Measurements from ENCODE around the gene NCK2. TPM values are rescaled to one million over a fixed set of nuclear protein-coding genes. Genes with fewer than 3 reads are reported as not detected.

NCK2 gene
- total and polyA plus RNA-seq, 2 of the 4 experiments (the other 2 are of a cell fraction), result 15.8 to 22.2 TPM

GRCh38 chr2:105733875-105734274 lies 10.8 kb upstream of the NCK2 start:
- Histone ChIP-seq H3K56ac (ENCODE audit: extremely low read depth, insufficient read depth, low read length) (no peak overlapping the region), H3K9me3 (ENCODE audit: control insufficient read depth, insufficient read depth, low read length) (no peaks in the 10 kb centered on the region), H3K18ac (ENCODE audit: low read depth, low read length) (no peak overlapping the region), H4K8ac (ENCODE audit: low read depth in 2 of 2, low read length in 2 of 2) (no peak overlapping the region), H3K4me3 (ENCODE audit: insufficient read depth, low read depth, low read length) (no peak overlapping the region), H3K4ac (ENCODE audit: low read depth, low read length) (no peak overlapping the region), H3K36me3 (ENCODE audit: control insufficient read depth, insufficient read depth, low read length) (no peaks in the 10 kb centered on the region), H2BK5ac (ENCODE audit: low read depth, low read length, poor library complexity, severe bottlenecking) (no peak overlapping the region), H3K27ac (ENCODE audit: insufficient read depth, low read length) (no peak overlapping the region), H3K14ac (replicated peaks; ENCODE audit: low read depth, low read length) (no peak overlapping the region), H4K91ac (ENCODE audit: insufficient read depth, low read depth, low read length) (no peak overlapping the region), H4K5ac (ENCODE audit: low read depth, low read length) (no peak overlapping the region), H2BK15ac (ENCODE audit: low read depth, low read length) (no peak overlapping the region; the same call in 2 of the 3 replicates), H4K20me1 (ENCODE audit: insufficient read depth, low read length) (no peaks in the 10 kb centered on the region), H3K27me3 (ENCODE audit: control insufficient read depth, insufficient read depth, low read length) (peaks cover 7% of the 10 kb centered on the region), H3K9ac (ENCODE audit: low read depth, low read length) (no peak overlapping the region), H3K79me1 (ENCODE audit: low read depth in 1 of 2, low read length in 2 of 2) (no peaks in the 10 kb centered on the region), H2AK5ac (ENCODE audit: low read depth, low read length) (no peak overlapping the region), H3K23ac (ENCODE audit: low read depth, low read length) (no peak overlapping the region), H3K9me1 (ENCODE audit: insufficient read depth, low read length) (0 out of 2 replicates have a peak, but pooled peaks cover 2% of the 10 kb centered on the region), H2BK120ac (ENCODE audit: low read depth, low read length) (no peak overlapping the region), H3K4me1 (ENCODE audit: control insufficient read depth, insufficient read depth, low read length) (no peaks in the 10 kb centered on the region), H2BK20ac (ENCODE audit: low read depth, low read length) (no peak overlapping the region; the same call in 1 of the 2 replicates), H2AK9ac (replicated peaks; ENCODE audit: low read depth, low read length, poor library complexity) (peak overlapping the region; percentile 19), H3K4me2 (ENCODE audit: low read depth, low read length) (no peak overlapping the region), H2AFZ (replicated peaks; ENCODE audit: low read length, poor library complexity) (no peak overlapping the region)
- intact Hi-C loops (cut with micrococcal nuclease), result no loop called here
- in situ Hi-C loops (cut with MboI; ENCODE audit: low sequenced_read_pairs), result no loop called here
- ChIA-PET CTCF (no interaction called here), POLR2A (ENCODE audit: unreplicated experiment) (no interaction called here)
- dilution Hi-C loops (cut with HindIII; ENCODE audit: low sequenced_read_pairs, unreplicated experiment), result no loop called here
- TF ChIP-seq NFE2L2 (IDR thresholded peaks at IDR 0.05; ENCODE audit: low read depth, low read length) (no peak), RAD21 (IDR thresholded peaks at IDR 0.05; ENCODE audit: low read length) (no peak), MAZ (IDR thresholded peaks at IDR 0.05; ENCODE audit: borderline replicate concordance, low read depth, low read length) (no peak), ELK1 (IDR thresholded peaks at IDR 0.05; ENCODE audit: borderline replicate concordance, low read depth, low read length) (no peak), RFX5 (IDR thresholded peaks at IDR 0.05; ENCODE audit: low read depth, low read length) (no peak), CTCF (conservative IDR thresholded peaks at IDR 0.05; ENCODE audit: low read depth, low read length) (no peak), BHLHE40 (IDR thresholded peaks at IDR 0.05; ENCODE audit: low read depth, low read length) (no peak), CHD1 (IDR thresholded peaks at IDR 0.05; ENCODE audit: low read depth, low read length) (no peak), POLR2A (IDR thresholded peaks at IDR 0.05; ENCODE audit: low read depth, low read length) (no peak), RCOR1 (IDR thresholded peaks at IDR 0.05; ENCODE audit: insufficient replicate concordance, low read length) (no peak)
- no TSS peak for BruUV-seq (replicated peaks)
- ATAC-seq (ENCODE audit: low read depth) (no peak), DNase-seq (no peak)
- no CpG with 5 or more reads among the region's 5 CpGs for WGBS, 2 experiments (ENCODE audit: extremely low coverage in 2 of 2, insufficient read length in 1 of 2)

Data from IMR-90 (cell line).